Stimulated activated CD4-positive, alpha-beta T cell treated with anti-CD3 and anti-CD28 coated beads, Interleukin-12 subunit alpha, Interleukin-12 subunit beta, amount 100 ng/mL, for 48 hours (primary cell): Measurements from ENCODE around the gene C11orf16.
"Not testable (repeated sequence)": the region's sequence is repeated elsewhere in the genome, so short reads cannot be mapped to it uniquely, and the experiment has no call there.

Experiments used
- DNase-seq, 3 donors: peaks; one replicate each; pipeline ENCODE4 v3.0.0-alpha.2; 2020; ENCODE audit warnings: low read depth in 2 of 3, low spot score in 1 of 3

Gene C11orf16

DNA sequence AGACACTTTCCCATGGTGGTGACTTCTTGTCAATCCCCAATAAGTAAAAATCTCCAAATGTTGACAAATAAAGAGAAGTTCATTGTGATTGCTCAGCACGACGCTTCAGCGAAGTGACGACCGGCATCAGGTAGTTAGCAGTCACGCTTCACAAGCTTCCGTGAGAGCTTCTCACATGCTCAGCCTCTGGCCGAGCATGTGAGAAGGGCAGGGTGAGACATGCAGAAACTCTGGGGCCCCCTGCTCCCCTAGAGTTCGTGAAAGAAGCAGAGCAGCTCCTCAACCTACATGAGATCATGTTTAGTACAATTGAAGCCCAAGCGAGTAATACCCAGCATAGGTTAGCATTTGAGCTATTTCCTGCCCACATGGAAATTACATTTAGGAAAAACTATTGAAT is 4.4 kb upstream of the C11orf16 start:
- no peak for DNase-seq

DNA sequence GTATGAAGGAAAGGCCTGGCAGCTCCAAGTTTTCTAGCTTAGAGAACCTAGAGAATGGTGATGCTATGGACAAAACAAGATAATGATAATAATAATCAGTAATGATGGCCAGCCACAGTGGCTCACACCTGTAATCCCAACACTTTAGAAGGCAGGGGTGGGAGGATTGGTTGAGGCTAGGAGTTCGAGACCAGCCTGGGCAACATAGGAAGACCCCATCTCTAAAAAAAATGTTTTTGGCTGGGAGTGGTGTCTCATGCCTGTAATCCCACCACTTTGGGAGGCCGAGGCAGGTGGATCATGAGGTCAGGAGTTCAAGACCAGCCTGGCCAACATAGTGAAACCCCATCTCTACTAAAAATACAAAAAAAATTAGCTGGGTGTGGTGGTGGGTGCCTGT is 3.0 kb upstream of the C11orf16 start:
- not testable (repeated sequence) for DNase-seq

DNA sequence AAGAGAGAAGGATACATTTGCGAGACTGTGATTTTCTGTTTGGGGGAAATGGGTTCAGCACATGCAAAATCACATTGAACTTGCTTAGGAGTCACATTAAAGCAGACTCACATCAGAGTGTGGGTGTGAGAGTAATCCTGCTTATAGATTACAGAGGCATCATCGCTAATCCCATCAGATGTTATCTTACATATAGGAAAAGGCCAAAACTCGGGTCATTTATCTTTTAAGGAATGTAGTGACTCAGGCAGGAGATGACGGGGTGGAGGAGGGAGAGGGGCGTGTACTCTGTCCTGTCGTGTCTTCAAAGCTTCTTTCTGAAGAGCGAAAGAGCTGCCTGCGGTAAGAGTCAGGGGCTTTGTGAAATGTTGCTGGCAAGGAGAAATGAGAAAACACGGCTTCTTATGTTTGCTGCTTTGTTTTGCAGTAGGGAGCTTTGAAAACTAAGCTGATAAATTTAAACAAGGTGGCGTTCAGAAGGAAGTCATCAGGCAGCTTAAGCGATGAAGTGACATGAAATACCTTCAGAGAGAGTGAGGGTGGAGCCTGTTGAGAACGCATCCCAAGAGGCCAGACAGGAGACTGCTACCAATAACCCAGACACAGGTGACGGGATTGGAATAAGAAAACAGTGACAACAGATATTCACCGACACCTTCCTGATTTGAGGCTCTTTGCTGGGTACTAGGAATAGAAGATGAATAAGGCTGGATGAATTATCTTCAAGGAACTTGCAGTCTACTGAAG is 2.2 kb upstream of the C11orf16 start:
- DNase-seq, result no peak

DNA sequence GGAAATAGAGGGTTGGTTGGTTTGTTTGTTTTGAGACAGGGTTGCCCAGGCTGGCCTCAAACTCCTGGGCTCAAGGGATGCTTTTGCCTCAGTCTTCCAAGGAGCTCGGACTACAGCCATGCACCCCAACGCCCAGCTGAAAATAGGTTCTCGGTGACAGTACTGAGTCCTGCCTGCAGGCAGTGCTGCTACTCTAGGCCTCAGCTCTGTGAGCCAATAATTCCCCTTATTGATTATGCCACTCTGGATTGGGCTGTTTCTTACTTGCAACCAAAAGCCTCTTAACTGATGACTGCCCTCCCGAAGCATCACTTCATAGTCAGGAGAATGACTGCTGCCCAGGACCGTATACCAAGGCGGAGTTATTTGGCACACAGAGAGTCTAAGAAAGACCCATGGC is 1.2 kb upstream of the C11orf16 start:
- no peak for DNase-seq

DNA sequence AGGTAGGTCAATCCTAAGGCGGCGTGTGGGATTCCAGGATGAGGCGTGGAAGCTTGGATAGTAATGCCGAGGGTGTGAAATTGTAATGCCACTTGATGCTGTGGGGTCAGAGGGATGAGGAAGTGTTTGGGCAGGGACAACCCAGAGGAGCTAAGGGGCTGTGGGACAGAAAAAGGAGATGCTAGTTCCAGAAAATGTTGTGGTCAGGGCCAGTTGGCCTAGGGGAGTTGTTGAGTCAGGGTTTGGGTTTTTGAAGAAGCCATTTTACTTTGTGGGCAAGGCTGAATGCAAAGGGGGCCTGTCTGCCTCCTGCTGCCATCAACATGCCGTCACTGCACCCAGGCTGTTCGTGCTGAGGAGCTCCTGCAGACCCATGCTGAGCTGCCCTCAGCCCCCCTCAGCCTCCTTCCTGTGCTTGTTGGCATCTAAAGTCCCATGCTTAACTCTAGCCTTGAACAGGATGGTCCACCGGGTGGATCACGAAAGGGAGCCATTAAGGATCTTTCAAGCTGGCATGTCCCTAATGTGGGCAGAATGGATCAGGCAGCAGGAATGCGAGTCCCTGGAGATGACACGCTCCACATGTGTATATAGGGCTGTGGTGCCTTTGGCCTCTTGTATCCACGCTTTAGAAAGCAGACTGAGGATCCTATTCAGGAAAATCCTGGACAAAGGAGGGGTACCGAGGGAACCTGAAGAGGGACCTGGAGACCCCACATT is 2.1 kb downstream of the C11orf16 start:
- DNase-seq, result no peak

DNA sequence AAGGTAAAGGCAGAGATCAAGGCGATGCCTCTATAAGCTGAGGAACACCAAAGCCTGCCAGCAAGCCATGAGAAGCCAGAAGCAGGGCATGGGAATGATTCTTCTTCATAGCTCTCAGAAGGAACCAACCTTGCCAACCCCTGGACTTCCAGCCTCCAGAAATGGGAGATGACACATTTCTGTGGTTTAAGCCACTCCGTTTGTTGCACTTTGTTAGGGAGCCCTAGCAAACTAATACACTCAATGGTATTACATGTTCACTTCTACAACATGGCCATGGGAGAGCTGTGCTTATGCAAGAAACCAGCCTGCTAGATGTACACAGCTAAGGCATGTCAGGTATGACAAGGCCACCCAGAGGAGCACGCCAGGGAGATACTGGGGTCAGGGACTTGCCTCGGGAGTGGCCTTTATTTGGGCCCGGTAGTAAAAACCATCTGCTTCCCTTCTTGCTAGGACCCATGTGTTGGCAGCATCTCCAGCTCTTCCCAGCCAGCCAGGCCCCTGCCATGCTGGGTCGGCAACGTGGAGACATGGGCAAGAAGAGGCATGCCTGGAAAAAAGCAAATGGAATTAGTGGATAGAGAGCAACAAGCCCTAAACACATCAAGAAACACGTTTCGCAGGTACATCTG is 3.6 kb downstream of the C11orf16 start:
- DNase-seq, result no peak

DNA sequence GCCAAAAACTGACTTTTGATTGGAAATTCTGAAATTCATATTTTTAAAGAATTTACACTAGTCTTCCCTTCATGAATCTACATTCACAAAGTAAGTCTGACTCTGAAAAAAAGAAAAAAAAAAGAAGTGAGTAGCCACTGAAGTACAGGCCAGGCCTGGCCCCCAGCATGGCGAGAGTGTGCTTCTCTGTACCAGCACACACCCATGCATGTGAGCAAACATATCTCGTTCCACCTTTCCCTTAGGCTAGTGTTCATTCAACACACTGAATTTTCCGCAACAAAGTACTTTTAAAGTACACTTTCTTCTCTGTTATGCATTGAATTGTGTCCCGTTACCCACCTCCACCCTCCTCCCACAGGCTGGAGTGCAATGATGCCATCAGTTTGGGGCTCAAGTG is 4.5 kb downstream of the C11orf16 start:
- no peak for DNase-seq

DNA sequence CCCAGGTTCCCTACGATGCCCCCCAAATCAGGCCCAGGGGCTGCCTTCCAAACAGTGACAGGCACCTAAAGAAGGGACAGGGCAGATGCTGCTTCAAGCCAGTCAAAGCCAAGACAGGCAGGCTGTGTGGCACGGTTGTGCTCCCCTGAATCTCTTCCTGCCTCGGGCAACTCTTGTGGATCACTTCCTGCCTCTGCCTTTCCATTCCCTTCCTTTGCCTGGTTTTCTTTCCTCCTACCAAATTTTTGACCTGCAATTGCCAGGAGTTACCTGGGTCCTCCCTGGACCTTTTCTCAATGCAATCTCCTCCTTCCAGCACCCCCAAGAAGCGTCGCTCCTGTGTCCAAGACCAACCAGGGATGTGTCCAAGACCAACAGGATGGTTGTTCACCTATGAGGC is 5.5 kb downstream of the C11orf16 start:
- DNase-seq, result no peak

DNA sequence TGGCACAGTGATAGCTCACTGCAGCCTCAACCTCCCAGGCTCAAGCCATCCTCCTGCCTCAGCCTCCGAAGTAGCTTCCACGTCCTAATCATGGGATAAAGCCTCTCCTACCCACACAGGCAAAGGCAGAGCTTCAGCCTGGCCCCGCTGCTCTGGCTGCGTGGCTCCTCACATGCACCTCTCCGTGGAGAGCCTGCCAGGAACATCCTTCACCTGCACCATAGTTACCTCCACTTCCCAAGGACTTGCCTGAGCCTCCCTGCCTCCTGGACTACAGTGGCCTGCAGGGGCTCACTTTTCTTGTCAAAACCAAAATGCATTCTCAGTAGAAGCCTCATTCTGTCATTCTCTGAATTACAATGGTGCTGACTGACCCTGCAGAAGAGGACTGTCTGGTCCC is 6.5 kb downstream of the C11orf16 start:
- DNase-seq, result no peak

DNA sequence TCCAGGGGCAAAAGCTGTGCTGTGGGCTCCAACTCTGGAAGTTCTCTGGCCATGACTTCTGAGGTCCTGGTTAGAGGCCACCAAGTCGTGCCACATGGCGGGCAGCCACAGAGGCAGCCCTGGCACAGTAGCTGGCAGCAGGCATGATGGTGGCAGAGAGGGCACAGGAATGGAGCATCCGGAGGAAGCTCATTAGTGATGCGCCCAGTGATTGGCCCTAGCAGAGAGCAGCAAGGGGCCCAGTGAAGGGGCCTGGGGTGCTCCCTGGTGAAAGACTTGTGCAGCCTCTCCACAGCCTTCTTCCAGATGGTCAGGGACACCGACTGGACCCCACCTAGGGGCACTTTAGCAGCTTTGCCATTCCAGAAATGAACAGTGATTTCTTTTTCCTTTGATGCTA is 7.0 kb downstream of the C11orf16 start:
- DNase-seq, result no peak

DNA sequence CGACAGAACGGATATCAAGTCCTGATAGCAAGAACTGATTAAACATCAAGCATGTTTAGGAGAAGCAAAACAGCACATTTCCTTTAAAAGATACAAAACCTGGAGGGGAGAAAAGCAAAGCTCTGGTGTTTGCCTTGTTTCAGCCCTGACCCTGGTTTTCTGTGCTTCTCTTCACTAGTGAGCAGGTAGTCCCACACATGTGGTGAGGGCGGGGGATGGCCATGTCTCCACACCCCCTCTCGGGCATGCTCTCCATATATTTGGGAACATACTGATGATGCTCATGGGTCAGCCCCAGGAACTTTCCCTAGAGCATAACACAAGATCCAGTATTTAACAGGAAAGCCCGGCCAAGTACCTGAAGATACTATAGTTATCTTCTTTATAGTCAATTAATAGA is 10.1 kb downstream of the C11orf16 start:
- no peak for DNase-seq

DNA sequence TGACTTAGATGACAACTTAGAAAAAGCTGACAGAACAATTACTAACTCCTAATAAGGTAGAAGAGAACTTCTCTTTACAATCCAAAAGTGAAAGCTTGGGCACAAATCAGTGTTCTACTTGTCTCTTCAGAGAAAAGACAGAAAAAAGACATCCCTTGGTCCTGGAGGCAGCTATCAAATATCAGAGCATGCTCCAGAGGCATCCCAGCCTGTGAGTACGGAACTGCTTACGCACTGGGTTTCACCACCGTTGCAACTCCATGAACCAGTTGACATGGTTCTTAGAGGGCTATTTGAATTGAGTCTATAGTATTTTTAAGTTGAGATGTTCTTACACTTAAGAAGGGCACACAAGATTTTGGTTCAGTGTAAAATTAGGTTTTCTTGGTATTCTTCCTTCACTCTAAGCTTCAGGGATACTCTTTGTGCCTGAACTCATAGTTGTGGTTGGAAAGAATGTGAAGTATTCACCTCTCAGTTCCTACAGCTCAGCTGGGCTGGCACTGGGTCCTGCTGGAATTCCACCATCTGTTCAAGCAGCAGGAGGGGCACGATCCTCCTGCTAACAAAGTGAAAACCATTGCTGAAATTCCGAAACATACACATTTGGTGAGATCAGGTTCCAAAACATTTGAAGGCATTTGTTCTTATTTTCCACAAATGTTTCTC is 15.5 kb downstream of the C11orf16 start:
- DNase-seq, result no peak

DNA sequence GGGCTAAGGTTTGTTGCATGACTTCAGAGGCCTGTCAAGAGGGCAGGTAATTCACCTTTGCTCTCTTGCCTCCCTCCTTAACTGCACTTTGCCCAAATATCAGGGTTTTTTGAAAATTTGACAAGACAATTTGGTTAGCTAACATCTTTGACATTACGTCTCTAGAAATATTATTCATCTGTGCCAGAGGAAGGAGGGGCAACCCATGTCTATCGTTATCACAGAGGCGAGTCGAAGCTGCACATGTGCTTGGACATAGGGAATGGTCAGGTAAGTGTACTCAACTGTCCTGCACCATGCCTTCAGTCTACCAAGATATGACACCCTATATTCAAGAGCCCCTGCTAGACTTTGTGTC is 18.1 kb downstream of the C11orf16 start:
- DNase-seq, result no peak

DNA sequence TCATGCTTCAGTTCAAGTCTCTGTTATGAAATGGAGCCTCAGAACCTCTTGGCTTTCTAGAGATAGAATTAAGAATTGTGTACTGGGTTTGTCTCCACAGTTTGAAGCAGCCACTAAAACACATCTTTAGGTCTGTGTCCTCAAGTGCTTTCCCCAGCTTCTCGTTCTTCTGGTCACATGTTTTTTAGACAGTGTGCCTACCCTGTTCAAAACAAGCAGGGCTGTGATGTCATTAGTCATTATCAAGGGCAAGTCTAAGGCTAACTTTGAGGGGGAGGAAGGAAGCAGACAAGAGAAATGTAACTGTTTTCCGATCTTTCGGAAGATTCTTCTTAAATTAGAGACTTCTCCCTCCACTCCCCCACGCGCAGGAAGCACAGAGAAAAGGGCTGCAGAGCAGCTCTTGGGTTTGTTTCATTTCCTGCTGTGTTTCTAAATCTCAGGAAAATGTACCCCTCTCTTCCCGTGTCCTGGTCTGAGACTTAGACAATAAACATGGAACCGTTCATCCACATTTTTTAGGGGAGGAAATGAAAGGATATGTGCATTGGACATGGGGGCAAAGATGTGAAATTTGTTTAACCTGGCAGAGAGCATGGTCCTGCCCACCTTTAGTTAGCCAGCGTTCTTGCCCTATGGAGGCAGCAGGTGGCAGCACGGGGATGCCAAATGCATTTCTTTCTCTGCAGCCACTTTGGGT is 18.6 kb downstream of the C11orf16 start:
- DNase-seq, result peak in 1 of 3 donors; percentile 25

DNA sequence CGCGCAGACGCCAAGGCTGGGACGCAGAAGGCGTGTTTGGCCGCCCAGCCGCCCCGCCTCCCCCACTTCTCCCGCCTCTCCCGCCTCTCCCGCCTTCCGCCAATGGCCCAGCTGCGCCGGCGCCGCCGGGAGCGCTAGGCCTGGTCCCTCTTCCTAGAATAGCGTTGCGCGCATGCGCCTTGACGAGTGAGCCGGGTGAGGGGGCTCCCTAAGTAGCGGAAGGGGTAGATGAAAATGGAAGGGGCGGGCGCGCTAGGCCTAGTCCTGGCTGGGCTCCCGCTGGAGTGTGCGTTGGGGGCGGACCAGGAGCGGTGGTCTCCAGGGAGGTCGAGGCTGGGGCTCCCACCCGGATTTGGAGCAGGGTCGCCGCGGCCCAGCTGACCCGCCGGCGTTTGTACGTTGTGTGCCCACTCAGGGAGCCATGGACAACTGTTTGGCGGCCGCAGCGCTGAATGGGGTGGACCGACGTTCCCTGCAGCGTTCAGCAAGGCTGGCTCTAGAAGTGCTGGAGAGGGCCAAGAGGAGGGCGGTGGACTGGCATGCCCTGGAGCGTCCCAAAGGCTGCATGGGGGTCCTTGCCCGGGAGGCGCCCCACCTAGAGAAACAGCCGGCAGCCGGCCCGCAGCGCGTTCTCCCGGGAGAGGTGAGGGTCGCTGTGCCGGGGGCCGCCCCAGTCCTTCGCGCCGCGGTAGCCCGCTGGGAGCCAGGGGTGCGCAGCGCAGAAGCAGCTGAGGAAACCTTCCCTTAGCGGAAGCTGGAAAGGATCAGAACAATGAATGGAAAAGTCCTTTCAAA is 21.5 kb downstream of the C11orf16 start, which contains the start of gene AKIP1:
Gene AKIP1, plus strand, starts transcription at position 161 of the 795 bp plus-strand sequence. Its CDS starts 261 bp downstream, at position 422.
- peak; percentile 76 to 92 (median 77) for DNase-seq

DNA sequence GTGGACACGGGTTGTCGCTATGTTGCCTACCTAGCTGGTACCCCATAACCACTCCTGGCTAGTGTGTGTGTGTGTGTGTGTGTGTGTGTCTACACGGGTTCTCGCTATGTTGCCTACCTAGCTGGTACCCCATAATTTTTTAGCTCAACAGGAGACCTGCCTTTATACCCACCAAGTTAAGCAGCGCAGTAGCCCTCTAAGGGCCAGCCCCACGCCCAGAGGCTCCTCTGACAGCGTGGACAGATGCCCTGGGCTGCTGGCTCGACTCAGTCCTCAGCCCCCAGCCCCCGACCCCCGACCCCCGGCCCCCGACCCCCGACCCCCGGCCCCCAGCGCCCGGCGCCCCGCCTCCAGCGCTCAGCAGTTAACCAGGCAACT is 22.1 kb downstream of the C11orf16 start:
- no peak for DNase-seq

DNA sequence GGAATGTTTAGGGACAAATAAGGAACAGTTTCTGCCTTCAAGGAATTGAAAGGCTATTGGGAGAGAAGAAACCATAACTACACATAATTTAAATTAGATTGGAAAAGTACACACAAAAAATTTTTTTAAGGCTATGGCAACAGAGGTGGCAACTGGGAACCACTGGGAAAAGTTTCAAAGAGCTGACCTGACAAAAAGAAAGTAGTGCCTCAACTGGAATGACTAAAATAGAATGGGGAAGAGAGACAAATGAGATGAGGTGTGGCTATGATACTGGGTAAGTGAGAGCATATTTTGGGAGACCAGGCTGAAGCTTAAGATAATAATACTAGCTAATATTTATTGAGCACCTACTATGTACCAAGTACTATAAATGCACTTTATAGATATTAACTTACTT is 24.6 kb downstream of the C11orf16 start:
- no peak for DNase-seq

DNA sequence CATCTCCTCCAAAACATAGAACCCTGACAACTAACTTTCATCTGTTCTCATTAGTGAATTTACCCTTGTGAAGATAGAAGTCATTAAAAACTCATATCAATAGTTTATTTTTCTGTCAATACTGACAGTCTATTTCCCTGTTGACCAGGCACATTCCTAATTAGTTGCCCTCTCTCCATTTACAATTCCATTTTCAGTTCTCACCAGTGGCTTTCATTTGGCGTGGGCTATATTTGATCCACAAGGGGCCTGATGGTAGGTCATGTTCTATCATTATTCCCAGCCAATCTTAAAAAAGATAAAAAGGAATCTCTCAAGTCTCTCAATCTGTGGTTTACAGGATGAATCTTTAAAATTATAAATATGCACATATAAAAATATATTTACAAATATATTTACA is 25.6 kb downstream of the C11orf16 start:
- no peak for DNase-seq

DNA sequence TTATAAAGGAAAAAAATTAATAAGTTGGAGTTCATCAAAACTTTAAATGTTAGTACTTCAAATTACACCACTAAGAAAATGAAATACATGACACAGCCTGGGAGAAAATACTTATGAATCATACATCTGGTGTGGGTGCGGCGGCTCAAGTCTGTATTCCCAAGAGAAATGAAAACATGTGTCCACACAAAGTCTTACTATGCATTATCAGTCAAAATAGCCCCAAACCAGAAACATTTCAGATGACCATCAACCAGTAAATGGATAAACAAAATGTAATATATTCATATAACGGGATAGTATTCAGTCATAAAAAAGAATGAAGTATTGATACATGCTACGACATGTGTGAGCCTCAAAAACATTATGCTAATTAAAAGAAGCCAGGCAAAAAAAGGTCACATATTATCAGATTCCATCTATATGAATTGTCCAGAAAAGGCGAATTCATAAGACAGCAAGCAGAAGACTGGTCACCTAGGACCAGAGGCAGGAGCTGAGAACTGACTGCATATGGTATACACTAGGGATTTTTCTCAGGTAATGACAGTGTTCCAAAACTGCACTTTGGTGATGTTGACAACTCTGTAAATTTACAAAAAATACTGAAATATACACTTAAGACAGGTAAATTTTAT is 27.1 kb downstream of the C11orf16 start:
- DNase-seq, result no peak
